Mesendoderm (in vitro differentiated cells): ENCODE data around the gene TMCC1.
A peak's percentile ranks its signal among the peaks of the same experiment; 100 is the strongest.

Source experiments
- DNase-seq: peaks from one replicate; pipeline ENCODE4 v3.0.0; 2013
- H2AK5ac ChIP-seq: 2 replicates; pipeline ENCODE4 v1.6.1; 2013; ENCODE audit warnings: low read length, inconsistent platforms
- H2BK120ac ChIP-seq: 2 replicates; pipeline ENCODE4 v1.6.1; 2013; ENCODE audit warnings: low read depth, mild to moderate bottlenecking, low read length, moderate library complexity, mixed read lengths
- H2BK15ac ChIP-seq: replicated peaks from 2 replicates; pipeline ENCODE4 v1.6.1; 2013; ENCODE audit warnings: low read depth, mild to moderate bottlenecking, moderate library complexity
- H2BK5ac ChIP-seq: 2 replicates; pipeline ENCODE4 v1.6.1; 2013; ENCODE audit warnings: low read length, inconsistent platforms
- H3K18ac ChIP-seq: 2 replicates; pipeline ENCODE4 v1.6.1; 2013; ENCODE audit warnings: mild to moderate bottlenecking, low read length, mixed read lengths
- H3K23ac ChIP-seq: one replicate; pipeline ENCODE4 v1.6.1; 2013; ENCODE audit warnings: low read length
- H3K27ac ChIP-seq: 2 replicates; pipeline ENCODE4 v1.5.1; 2013; ENCODE audit warnings: low read depth, mild to moderate bottlenecking, inconsistent platforms, low read length, moderate library complexity
- H3K27me3 ChIP-seq: 2 replicates; pipeline ENCODE4 v1.6.1; 2013; ENCODE audit warnings: low read length, control low read depth, mild to moderate bottlenecking, inconsistent platforms; ENCODE audit not compliant: insufficient read depth, poor library complexity
- H3K36me3 ChIP-seq: 2 replicates; pipeline ENCODE4 v1.6.1; 2013; ENCODE audit warnings: low read length, inconsistent platforms; ENCODE audit not compliant: control insufficient read depth, insufficient read depth
- H3K4ac ChIP-seq: one replicate; pipeline ENCODE4 v1.6.1; 2013; ENCODE audit warnings: low read depth, mild to moderate bottlenecking, low read length, moderate library complexity
- H3K4me1 ChIP-seq: 2 replicates; pipeline ENCODE4 v1.6.1; 2013; ENCODE audit warnings: low read depth, low read length, inconsistent platforms; ENCODE audit not compliant: control insufficient read depth
- H3K4me2 ChIP-seq: 2 replicates; pipeline ENCODE4 v1.6.1; 2013; ENCODE audit warnings: low read length
- H3K4me3 ChIP-seq: 2 replicates; pipeline ENCODE4 v1.5.1; 2013; ENCODE audit warnings: mild to moderate bottlenecking, low read length
- H3K56ac ChIP-seq: one replicate; pipeline ENCODE4 v1.6.1; 2013; ENCODE audit warnings: low read length
- H3K79me1 ChIP-seq: 2 replicates; pipeline ENCODE4 v1.6.1; 2013; ENCODE audit warnings: low read length, inconsistent platforms
- H3K79me2 ChIP-seq: 2 replicates; pipeline ENCODE4 v1.6.1; 2013; ENCODE audit warnings: mild to moderate bottlenecking, low read length; ENCODE audit not compliant: control insufficient read depth, insufficient read depth
- H3K9ac ChIP-seq: 2 replicates; pipeline ENCODE4 v1.6.1; 2013; ENCODE audit warnings: low read length, inconsistent platforms
- H4K5ac ChIP-seq: one replicate; pipeline ENCODE4 v1.6.1; 2013; ENCODE audit warnings: low read length
- H4K8ac ChIP-seq: one replicate; pipeline ENCODE4 v1.6.1; 2013; ENCODE audit warnings: low read depth, mild to moderate bottlenecking, control low read depth, low read length, moderate library complexity
- WGBS: extraction: QIAGEN DNeasy Blood & Tissue Kit; methylation state at CpG from one replicate; pipeline ENCODE4 v1.1.7; 2013; ENCODE audit warnings: low lambda C conversion rate, missing lambda C conversion rate; ENCODE audit not compliant: insufficient coverage; ENCODE audit errors: extremely low coverage; 5-methylcytosine and 5-hydroxymethylcytosine counted together

Gene TMCC1

GRCh38 chr3:129605203-129605921 lies 288.1 kb downstream of the TMCC1 start:
- Histone ChIP-seq H3K56ac (peak overlapping the region; percentile 96), H3K23ac (peak overlapping the region; percentile 99), H4K5ac (no peak overlapping the region), H3K4me2 (peak overlapping the region; percentile 87), H3K27ac (no peak overlapping the region), H3K36me3 (no peaks in the 10 kb centered on the region), H3K4me3 (peak overlapping the region; percentile 73), H3K27me3 (no peaks in the 10 kb centered on the region), H2BK120ac (no peak overlapping the region), H2BK5ac (no peak overlapping the region), H3K9ac (peak overlapping the region; percentile 92), H2BK15ac (no peak overlapping the region), H3K4ac (peak overlapping the region; percentile 56), H3K18ac (peak overlapping the region; percentile 55), H3K79me1 (peaks cover 20% of the 10 kb centered on the region), H3K79me2 (peaks cover 56% of the 10 kb centered on the region), H4K8ac (no peak overlapping the region), H3K4me1 (peaks cover 33% of the 10 kb centered on the region), H2AK5ac (peak overlapping the region; percentile 50)
- WGBS: no CpG with 5 or more reads among the region's 98 CpGs
- peak; percentile 82 for DNase-seq

GRCh38 chr3:129604767-129605166 lies 288.7 kb downstream of the TMCC1 start:
- no CpG with 5 or more reads among the region's 12 CpGs for WGBS
- H4K8ac ChIP-seq: no peak overlapping the region
- H3K4me3 ChIP-seq: peak overlapping the region; percentile 51
- H3K79me2 ChIP-seq: peaks cover 62% of the 10 kb centered on the region
- peak overlapping the region; percentile 16 for H3K23ac ChIP-seq
- H3K56ac ChIP-seq: peak overlapping the region; percentile 71
- peak overlapping the region; percentile 82 for H3K4me2 ChIP-seq
- no peak overlapping the region for H3K18ac ChIP-seq
- H2BK15ac ChIP-seq: no peak overlapping the region
- H2AK5ac ChIP-seq: no peak overlapping the region
- no peaks in the 10 kb centered on the region for H3K36me3 ChIP-seq
- no peak overlapping the region for H2BK120ac ChIP-seq
- H3K4ac ChIP-seq: no peak overlapping the region
- H4K5ac ChIP-seq: no peak overlapping the region
- peak overlapping the region; percentile 59 for H3K9ac ChIP-seq
- no peaks in the 10 kb centered on the region for H3K27me3 ChIP-seq
- H3K79me1 ChIP-seq: peaks cover 21% of the 10 kb centered on the region
- peaks cover 33% of the 10 kb centered on the region for H3K4me1 ChIP-seq
- no peak for DNase-seq
- H2BK5ac ChIP-seq: no peak overlapping the region
- H3K27ac ChIP-seq: no peak overlapping the region

- Histone ChIP-seq H3K27ac (peak overlapping the region; percentile 16), H4K8ac (no peak overlapping the region)
These were observed 289.3 kb downstream of the TMCC1 start for GRCh38 chr3:129603991-129604749.

GRCh38 chr3:129603561-129603942 lies 290.0 kb downstream of the TMCC1 start:
- DNase-seq: no peak
- Histone ChIP-seq H3K23ac (no peak overlapping the region), H2BK15ac (no peak overlapping the region), H3K27me3 (no peaks in the 10 kb centered on the region), H3K4me1 (peaks cover 40% of the 10 kb centered on the region), H3K4ac (no peak overlapping the region), H4K5ac (no peak overlapping the region), H3K79me2 (peaks cover 71% of the 10 kb centered on the region), H2BK5ac (peak overlapping the region; percentile 33), H3K36me3 (no peaks in the 10 kb centered on the region), H3K18ac (no peak overlapping the region), H3K56ac (peak overlapping the region; percentile 59), H2AK5ac (no peak overlapping the region), H2BK120ac (no peak overlapping the region), H4K8ac (no peak overlapping the region), H3K79me1 (peaks cover 26% of the 10 kb centered on the region), H3K4me2 (peak overlapping the region; percentile 82), H3K4me3 (no peak overlapping the region), H3K9ac (peak overlapping the region; percentile 28), H3K27ac (peak overlapping the region; percentile 16)
- no CpG with 5 or more reads among the region's 7 CpGs for WGBS

More at GRCh38 chr3:129603991-129604749, 289.3 kb downstream of the TMCC1 start:
- Histone ChIP-seq H2BK5ac (no peak overlapping the region), H2BK120ac (no peak overlapping the region), H3K9ac (peak overlapping the region; percentile 59), H3K4me3 (peak overlapping the region; percentile 51), H4K5ac (no peak overlapping the region), H3K4me2 (peak overlapping the region; percentile 82), H3K79me2 (peaks cover 65% of the 10 kb centered on the region), H3K36me3 (no peaks in the 10 kb centered on the region), H3K56ac (peak overlapping the region; percentile 71), H2BK15ac (no peak overlapping the region), H3K4ac (no peak overlapping the region), H3K79me1 (peaks cover 21% of the 10 kb centered on the region), H3K23ac (peak overlapping the region; percentile 38), H3K18ac (no peak overlapping the region), H3K27me3 (no peaks in the 10 kb centered on the region), H2AK5ac (no peak overlapping the region), H3K4me1 (peaks cover 36% of the 10 kb centered on the region)
- WGBS: no CpG with 5 or more reads among the region's 8 CpGs
- DNase-seq: no peak

- Histone ChIP-seq H4K5ac (no peak overlapping the region), H3K79me2 (peaks cover 77% of the 10 kb centered on the region), H2BK120ac (no peak overlapping the region), H2AK5ac (no peak overlapping the region), H3K23ac (no peak overlapping the region), H3K9ac (peak overlapping the region; percentile 28), H3K56ac (peak overlapping the region; percentile 59), H2BK15ac (no peak overlapping the region), H3K18ac (no peak overlapping the region), H4K8ac (no peak overlapping the region), H3K27me3 (no peaks in the 10 kb centered on the region), H3K79me1 (peaks cover 26% of the 10 kb centered on the region), H2BK5ac (peak overlapping the region; percentile 33), H3K4me1 (peaks cover 40% of the 10 kb centered on the region), H3K4ac (no peak overlapping the region), H3K27ac (peak overlapping the region; percentile 16), H3K4me2 (peak overlapping the region; percentile 82), H3K4me3 (no peak overlapping the region), H3K36me3 (no peaks in the 10 kb centered on the region)
- WGBS: no CpG with 5 or more reads among the region's 15 CpGs
- peak; percentile 88 for DNase-seq
These were observed 290.6 kb downstream of the TMCC1 start for GRCh38 chr3:129602730-129603560.
